SU-DHL-6 (cell line): ENCODE measurements around the gene BRI3BP.

ENCODE experiments used
- H2AFZ ChIP-seq: fragments of 200-600 bp; sonication (generic); 2 replicates; pipeline ENCODE4 v1.6.1; 2014; ENCODE audit warnings: low read depth, mild to moderate bottlenecking, moderate library complexity, mixed read lengths, antibody characterized with exemption, low read length; ENCODE audit not compliant: severe bottlenecking
- H3F3A ChIP-seq: fragments of 200-600 bp; shearing (Covaris generic); 2 replicates; pipeline ENCODE4 v1.6.0; 2016; ENCODE audit warnings: antibody characterized with exemption, mild to moderate bottlenecking; ENCODE audit not compliant: insufficient read depth
- H3K27ac ChIP-seq: fragments of 200-600 bp; sonication (generic); 2 replicates; pipeline ENCODE4 v1.5.1; 2016; ENCODE audit warnings: low read depth, mild to moderate bottlenecking, low read length, moderate library complexity, mixed read lengths
- H3K27me3 ChIP-seq: fragments of 200-600 bp; sonication (generic), shearing (Covaris generic); 2 replicates; pipeline ENCODE4 v1.6.0; 2014; ENCODE audit warnings: mild to moderate bottlenecking, low read length
- H3K36me3 ChIP-seq: fragments of 200-600 bp; sonication (generic); 2 replicates; pipeline ENCODE4 v1.6.1; 2014; ENCODE audit warnings: mild to moderate bottlenecking, low read length, mixed read lengths
- H3K4me2 ChIP-seq: fragments of 300-600, 200-600 bp; shearing (Covaris generic), sonication (generic); 2 replicates; pipeline ENCODE4 v1.6.0; 2014; ENCODE audit warnings: low read length, low read depth, mild to moderate bottlenecking; ENCODE audit not compliant: poor library complexity, severe bottlenecking
- H3K4me3 ChIP-seq: fragments of 200-600 bp; sonication (generic); 2 replicates; pipeline ENCODE4 v1.5.1; 2014; ENCODE audit warnings: antibody characterized with exemption, low read length, mild to moderate bottlenecking, mixed read lengths; ENCODE audit not compliant: insufficient read depth, poor library complexity, severe bottlenecking
- H3K79me2 ChIP-seq: fragments of 200-600 bp; sonication (generic); 2 replicates; pipeline ENCODE4 v1.6.1; 2014; ENCODE audit warnings: mild to moderate bottlenecking, low read length, moderate library complexity; ENCODE audit not compliant: insufficient read depth
- H3K9ac ChIP-seq: fragments of 200-600 bp; sonication (generic); 2 replicates; pipeline ENCODE4 v1.7.0; 2014; ENCODE audit warnings: mild to moderate bottlenecking, low read length
- H3K9me2 ChIP-seq: fragments of 200-600 bp; sonication (generic); replicated peaks from 2 replicates; pipeline ENCODE4 v1.6.1; 2014; ENCODE audit warnings: low read length; ENCODE audit not compliant: insufficient read depth
- H3K9me3 ChIP-seq: fragments of 200-600 bp; sonication (generic); 2 replicates; pipeline ENCODE4 v1.6.1; 2014; ENCODE audit warnings: low read length, mixed read lengths; ENCODE audit not compliant: insufficient read depth
- H4K20me1 ChIP-seq: fragments of 200-600 bp; sonication (generic); 2 replicates; pipeline ENCODE4 v1.6.1; 2014; ENCODE audit warnings: low read depth, mild to moderate bottlenecking, antibody characterized with exemption, low read length, moderate library complexity, mixed read lengths
- CTCF ChIP-seq: fragments of 200-600 bp; sonication (generic); IDR thresholded peaks from one replicate; pipeline ENCODE4 v1.5.1; 2017; ENCODE audit warnings: antibody characterized with exemption, mild to moderate bottlenecking, low read length, moderate library complexity; ENCODE audit not compliant: insufficient read depth, poor library complexity, severe bottlenecking
- EZH2phosphoT487 ChIP-seq: fragments of 200-600 bp; sonication (generic), shearing (Covaris generic); conservative IDR thresholded peaks from 2 replicates; pipeline ENCODE4 v1.6.1; 2018; ENCODE audit warnings: mild to moderate bottlenecking, antibody characterized with exemption, low read length, moderate library complexity, mixed read lengths

Gene BRI3BP

GRCh38 chr12:124993626-124994436, at the start of gene BRI3BP:
TSS of gene BRI3BP (plus strand) at chr12:124993645. CDS start at chr12:124993791, 146 bp downstream.
- no peaks in the 10 kb centered on the region for H3K9me2 ChIP-seq
- H3K27me3 ChIP-seq: no peaks in the 10 kb centered on the region
- no peaks in the 10 kb centered on the region for H3K9me3 ChIP-seq
- H3K4me2 ChIP-seq: peak within 1 kb of the TSS; percentile 97
- H3K79me2 ChIP-seq: peaks cover 48% of the 10 kb centered on the region
- H3F3A ChIP-seq: peaks cover 43% of the 10 kb centered on the region
- TF ChIP-seq CTCF (no peak), EZH2phosphoT487 (no peak)
- peaks cover 13% of the 10 kb centered on the region; the same call in 1 of the 2 replicates for H4K20me1 ChIP-seq
- peak within 1 kb of the TSS; percentile 68 for H2AFZ ChIP-seq
- H3K27ac ChIP-seq: peak within 1 kb of the TSS; percentile 97
- peak within 1 kb of the TSS; percentile 98 for H3K9ac ChIP-seq
- no peaks in the 10 kb centered on the region for H3K36me3 ChIP-seq
- peak within 1 kb of the TSS; percentile 96 for H3K4me3 ChIP-seq

- no peaks in the 10 kb centered on the region for H3K27me3 ChIP-seq
- H3K9ac ChIP-seq: no peak overlapping the region
- H3K4me3 ChIP-seq: no peak overlapping the region
- H3K36me3 ChIP-seq: no peaks in the 10 kb centered on the region
- H3K79me2 ChIP-seq: no peaks in the 10 kb centered on the region
- no peaks in the 10 kb centered on the region for H4K20me1 ChIP-seq
- no peaks in the 10 kb centered on the region for H3K9me3 ChIP-seq
- H3K9me2 ChIP-seq: no peaks in the 10 kb centered on the region
- H3F3A ChIP-seq: no peaks in the 10 kb centered on the region
- TF ChIP-seq CTCF: no peak
- TF ChIP-seq EZH2phosphoT487: no peak
- H3K4me2 ChIP-seq: no peak overlapping the region
- no peak overlapping the region for H2AFZ ChIP-seq
- H3K27ac ChIP-seq: no peak overlapping the region
Measured at GRCh38 chr12:124946447-124946793, 47.0 kb upstream of the BRI3BP start.

GRCh38 chr12:124947013-124947412, 46.4 kb upstream of the BRI3BP start:
- H3K9ac ChIP-seq: no peak overlapping the region

More at GRCh38 chr12:124947013-124947412, 46.4 kb upstream of the BRI3BP start:
- Histone ChIP-seq H3K27ac (no peak overlapping the region), H3F3A (no peaks in the 10 kb centered on the region), H4K20me1 (no peaks in the 10 kb centered on the region), H3K27me3 (no peaks in the 10 kb centered on the region), H3K79me2 (no peaks in the 10 kb centered on the region), H3K4me3 (no peak overlapping the region), H3K36me3 (no peaks in the 10 kb centered on the region), H3K9me2 (no peaks in the 10 kb centered on the region), H2AFZ (no peak overlapping the region), H3K9me3 (no peaks in the 10 kb centered on the region), H3K4me2 (no peak overlapping the region)
- TF ChIP-seq CTCF (no peak), EZH2phosphoT487 (no peak)
